ENCODE measurements around the gene ST6GALNAC5.
"Not testable (repeated sequence)": the region's sequence is repeated elsewhere in the genome, so short reads cannot be mapped to it uniquely, and the experiment has no call there.

ST6GALNAC5 gene

DNA sequence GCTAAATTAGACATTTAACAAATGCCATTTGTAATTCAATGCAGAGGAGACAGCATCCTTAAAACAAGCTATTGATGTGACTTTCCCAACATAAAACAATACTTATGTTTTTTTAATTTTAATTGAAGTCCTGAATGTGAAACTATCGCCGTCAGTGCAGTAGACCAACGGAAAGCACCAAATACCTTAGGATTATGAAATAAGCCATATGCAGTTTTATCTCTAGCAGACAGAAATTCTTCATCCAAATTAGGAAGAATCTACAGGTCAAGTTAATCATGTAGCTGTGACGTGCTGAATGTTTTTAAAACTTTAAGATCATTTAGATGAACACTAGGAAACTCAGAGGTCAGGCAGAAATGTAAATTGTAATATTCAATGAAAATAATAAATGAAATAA lies 714 bp upstream of the ST6GALNAC5 start:
- no peak for DNase-seq (ENCODE audit: low read depth)

DNA sequence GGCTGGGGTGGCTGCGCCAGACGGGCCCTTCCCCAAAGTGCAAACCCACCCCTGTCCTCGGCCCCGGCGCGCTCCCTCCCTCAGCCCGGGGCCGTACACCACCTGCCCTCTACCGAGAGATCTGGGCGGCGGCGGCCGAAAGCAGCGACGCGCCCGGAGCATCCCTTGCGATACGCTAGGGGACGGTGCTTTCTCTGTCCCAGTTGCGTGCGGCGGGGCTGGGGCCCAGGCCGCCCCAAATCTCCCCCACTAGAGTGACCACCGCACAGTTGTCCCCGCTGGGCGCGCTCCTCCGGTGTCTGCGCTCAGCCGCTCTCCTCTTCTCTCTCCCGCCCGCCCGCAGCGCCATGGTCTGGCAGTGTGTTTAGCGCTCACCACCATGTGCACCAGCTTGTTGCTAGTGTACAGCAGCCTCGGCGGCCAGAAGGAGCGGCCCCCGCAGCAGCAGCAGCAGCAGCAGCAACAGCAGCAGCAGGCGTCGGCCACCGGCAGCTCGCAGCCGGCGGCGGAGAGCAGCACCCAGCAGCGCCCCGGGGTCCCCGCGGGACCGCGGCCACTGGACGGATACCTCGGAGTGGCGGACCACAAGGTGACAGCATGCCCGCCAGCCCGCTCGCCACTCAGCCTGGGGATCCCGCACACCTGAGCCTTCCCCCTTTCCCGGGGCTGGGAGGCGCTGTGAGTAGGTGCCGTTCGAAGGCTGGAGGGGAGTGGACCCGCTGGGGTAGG lies 1.0 kb downstream of the ST6GALNAC5 start:
- DNase-seq (ENCODE audit: low read depth): no peak

DNA sequence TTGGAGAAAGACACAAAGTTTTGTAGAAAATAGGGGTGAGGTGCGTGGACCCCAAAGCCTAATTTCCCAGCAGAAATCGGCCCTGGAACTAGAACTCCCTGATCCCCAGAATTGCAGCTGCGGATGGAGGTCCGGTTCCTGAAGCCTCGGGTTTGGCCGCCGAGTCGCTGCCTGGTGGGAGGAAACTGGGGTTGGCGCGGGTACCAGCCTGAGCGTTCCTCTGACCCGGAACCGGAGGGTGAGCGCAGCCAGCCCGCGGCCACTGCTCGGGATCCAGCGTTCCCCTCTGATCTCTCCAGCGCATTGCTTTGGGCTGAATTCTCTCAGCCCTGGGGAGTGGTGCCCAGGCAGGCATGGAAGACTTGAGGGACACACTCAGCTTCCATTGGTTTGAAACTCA lies 1.6 kb downstream of the ST6GALNAC5 start:
- no peak for DNase-seq (ENCODE audit: low read depth)

DNA sequence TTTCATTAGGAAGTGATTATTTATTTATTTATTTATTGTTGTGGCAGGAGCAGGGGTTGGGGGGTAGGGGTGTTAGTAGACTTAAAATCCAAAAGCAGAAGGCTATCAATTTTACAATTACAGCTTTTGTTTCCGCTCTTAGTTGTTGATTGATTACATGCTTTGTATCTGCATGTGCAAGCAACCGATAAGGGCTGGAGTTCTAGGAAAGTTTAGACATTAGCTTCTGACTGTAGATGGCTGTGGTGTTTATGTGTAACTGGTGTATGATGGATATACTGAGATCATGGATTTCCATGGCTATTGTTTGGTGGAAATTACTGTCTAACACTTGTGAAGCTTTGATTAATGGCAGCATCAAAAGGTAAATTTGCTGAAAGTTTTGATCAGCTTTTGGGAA lies 2.8 kb downstream of the ST6GALNAC5 start:
- DNase-seq (ENCODE audit: low read depth): no peak

DNA sequence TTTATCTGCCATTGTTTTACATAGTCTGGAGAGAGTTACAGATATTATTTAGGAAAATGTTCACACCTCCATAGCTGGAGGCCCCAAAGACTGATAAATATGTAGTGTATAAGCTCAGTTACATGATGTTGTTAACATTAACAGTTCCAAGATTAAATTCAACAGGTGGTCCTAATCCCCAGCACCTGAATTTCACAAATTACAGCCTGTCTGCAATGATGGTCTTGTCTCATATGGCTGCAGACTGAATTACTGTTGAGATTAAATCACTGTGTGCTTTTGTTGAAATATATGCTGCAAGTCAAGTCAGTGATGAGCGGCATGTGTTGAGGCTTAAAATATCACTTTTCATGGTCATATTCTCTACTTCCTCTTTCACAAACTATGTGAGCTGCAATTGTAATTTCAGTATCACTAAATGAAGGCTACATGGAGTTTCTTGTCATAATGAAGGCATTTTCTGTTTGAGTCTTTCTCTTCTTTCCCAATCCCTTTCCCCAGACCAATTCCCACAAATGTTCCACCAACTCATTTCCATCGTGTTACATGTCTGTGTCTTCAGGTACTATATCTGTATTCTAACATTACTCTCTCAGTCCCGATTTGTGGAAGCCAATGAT lies 4.2 kb downstream of the ST6GALNAC5 start:
- DNase-seq (ENCODE audit: low read depth): no peak

DNA sequence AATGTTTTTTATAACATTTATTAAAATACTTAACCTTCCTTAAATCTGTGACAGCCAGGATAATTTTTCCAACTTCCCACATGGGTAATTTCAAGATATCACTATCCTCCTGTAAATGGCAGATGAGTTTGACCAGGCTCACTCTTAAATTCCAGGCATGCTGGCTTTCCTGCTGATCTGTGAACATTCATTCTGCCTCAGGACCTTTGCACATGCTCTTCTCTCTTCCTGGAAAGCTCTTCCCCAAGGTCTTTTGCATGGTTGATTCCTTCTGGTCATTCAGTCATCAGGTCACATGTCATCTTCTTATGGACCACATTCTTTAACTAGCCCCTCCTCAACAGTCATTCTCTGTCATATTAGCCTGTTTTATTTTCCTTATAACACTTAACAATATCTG lies 5.7 kb downstream of the ST6GALNAC5 start:
- no peak for DNase-seq (ENCODE audit: low read depth)

DNA sequence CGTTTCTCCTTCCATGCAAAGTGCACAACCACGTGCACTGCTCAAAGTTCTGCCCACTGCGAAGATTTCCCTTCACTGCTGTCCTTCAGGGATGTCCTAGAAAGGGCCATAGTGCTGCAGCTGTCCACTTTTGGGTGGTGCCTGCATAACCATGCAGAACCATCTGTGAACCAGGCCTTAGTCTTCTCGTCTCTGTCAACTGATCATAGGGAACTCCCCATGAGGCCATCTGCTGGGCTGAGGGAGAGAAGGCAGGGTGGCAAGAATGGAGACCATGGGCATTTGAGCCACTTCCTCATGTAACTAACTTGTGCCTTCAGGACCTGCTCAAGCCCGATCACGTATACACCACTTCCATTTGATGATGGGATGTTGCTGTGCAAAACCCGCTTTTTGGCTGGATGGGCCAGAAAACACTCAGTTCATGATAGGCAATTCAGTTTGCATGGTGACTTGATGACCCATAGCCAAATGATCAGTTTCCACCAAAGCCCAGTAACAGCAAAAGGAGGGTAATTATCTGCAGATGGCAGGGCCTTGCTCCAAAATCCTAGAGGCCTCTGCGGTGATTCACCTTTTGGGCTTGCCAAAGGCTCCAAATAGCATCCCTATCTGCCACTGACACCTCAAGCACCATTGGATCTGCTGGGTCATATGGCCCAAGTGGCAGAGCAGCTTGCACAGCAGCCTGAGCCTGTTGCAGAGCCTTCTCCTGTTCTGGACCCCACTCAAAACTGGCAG lies 9.5 kb downstream of the ST6GALNAC5 start:
- no peak for DNase-seq (ENCODE audit: low read depth)

DNA sequence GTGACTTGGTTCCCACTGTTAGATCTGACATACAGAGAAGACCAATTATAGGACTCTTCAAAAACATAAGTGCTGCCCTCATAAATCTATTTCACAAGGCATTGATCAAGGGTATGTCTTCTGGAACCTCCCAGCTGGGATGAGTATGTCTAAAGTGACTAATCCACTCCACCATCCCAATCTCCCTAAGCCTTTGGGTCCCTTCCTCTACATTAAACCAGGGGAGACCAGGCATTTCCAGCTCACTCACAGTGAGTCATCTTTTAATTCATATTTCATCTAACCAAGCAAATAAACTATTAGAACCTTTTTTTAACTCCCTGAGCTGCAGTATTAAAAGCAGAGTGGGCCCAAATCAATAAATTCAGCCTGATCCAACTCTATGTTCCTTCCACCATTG lies 11.7 kb downstream of the ST6GALNAC5 start:
- not testable (repeated sequence) for DNase-seq (ENCODE audit: low read depth)

DNA sequence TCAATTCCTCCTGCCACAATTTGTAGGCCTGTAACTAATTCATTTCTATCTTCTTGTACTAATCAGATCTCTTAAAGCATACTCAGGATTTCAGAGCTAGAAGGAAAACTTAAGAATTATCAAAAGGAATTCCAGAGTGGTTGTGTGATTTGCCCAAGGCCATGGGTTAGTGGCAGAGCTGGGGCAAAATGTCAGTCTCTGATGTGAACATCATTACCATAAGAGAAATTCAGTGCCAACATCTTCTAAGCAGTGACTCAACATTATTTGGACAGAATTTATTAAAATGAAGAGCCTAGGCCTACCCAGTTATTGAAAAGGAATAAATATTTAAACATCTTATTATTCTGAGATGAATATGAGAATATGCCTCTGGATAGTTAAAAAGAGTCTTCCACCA lies 14.5 kb downstream of the ST6GALNAC5 start:
- DNase-seq (ENCODE audit: low read depth): no peak

DNA sequence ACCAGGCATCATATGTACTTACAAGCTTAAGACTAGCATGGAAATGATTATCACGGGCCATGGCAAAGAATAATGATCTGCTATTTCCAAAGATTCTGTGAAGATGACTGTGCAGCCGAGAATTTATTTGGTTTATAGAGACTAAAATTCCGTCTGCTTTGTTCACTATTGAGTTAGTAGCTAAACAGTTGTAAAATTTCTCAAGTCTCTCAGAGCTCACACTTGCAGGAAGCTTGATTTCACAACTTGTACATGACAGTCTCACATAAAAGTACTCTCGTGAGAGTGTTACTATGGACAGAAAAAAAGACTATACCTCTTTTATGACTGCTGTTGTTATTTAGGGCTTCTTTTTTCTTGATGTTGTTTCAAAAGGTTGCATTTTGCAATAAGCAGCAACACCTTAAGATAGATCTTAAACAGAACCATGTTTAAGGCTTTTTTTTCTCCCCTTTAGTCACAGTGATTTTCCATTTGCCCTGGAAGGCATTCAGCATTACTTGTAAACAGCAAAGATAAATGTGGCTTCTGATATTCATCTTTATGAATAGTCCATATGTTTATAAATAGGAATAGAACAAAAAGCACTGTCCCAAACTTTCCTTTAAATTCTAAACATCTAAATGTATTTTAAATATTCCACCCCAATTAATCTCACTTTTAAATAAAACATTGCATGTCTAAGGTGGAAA lies 24.8 kb downstream of the ST6GALNAC5 start:
- no peak for DNase-seq (ENCODE audit: low read depth)

DNA sequence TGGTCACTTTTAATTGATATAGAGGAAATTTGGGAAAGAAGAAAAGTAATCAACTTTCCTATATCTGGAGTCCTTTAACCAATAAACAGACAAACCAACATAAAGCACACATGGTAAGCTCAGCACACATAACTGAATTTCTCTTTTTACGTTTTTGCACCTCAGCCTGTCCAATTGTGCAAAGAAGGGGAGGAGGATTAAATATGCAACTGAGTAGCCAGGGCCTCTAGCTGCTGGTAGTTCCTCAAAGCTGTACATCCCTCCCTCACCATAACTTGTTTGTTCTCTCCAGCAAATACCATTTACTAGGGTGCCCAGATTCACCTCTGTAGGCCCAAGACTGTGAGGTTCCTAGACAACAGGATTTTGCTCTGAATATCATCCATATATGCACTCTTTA lies 25.4 kb downstream of the ST6GALNAC5 start:
- DNase-seq (ENCODE audit: low read depth): no peak

DNA sequence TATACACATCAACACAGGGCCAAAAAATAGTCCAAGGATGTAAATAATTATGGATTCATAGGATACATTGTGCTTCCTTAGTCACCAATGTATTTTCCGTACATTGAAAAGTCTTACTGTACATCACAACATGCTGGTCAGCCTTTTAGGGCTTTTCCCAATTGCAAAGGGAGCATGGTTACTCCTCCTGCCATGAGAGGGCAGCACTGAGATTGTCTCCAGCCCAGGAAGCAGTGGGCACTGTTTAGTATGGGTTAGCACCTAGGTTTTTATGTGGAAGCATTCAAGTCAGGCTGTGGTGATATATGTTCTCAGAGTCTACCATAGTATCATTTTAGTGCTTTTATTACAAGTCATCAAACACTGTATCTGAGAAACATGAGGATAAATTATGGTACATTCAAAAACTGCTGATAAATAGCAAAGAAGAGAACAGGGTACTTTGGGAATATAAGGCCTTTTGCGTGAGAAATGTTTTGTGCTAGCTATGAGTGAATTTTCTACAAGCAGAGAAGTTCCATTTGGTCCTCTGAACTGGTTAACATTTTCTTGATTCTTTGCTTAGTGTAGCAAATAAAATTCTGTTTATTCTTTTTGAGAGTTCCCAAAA lies 34.0 kb downstream of the ST6GALNAC5 start:
- DNase-seq (ENCODE audit: low read depth): peak; percentile 20

DNA sequence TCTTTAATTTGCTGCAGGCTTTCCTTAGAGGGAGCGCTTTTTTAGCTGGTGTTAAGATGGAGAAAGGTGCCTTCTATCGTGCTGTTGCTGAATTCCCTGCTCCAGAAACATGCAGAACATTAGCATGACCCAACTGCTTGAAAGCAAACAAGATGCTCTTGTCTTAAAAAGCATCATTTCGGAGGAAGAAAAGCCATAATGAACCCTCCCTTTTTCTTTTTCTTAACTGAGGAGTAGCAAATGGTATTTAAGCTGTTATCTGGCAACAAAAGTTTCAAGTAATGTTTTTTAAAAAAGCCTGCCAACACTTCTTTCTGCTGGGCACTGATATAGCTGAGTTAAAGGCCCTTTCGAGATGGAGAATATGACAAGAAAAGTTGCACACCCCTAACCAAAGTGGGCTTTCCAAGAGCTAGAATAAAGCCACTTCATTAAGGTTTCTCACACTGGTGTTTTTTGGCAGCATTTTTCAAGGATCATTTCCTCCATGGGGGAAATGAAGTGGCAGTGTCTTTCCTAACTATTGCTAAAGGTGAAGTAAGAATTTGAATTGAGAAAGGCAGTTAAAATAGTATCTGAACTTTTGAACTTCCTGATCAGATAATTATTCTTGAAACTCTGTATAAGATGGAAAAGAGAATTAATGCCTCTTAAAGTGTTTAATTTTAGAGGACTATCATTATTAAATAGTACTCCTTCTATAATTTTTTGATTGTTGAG lies 38.8 kb downstream of the ST6GALNAC5 start:
- DNase-seq (ENCODE audit: low read depth): no peak

DNA sequence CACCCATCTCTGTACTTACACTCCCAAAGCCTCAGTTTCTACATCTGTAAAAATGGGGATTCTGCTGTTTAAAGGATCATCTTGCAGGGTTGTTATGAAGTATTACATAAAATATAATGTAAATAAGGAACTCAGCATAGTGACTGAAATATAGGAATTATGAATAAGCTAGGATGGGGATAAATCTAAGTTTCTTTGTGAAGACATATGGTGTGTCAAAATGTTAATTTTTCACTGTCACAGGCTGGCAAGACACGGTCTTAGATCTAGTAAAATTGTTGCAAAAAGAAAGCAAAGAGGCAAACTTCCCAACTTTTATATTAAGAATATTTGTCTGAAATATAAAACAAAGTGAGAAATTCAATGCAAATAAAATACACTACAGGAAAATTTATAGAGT lies 42.0 kb downstream of the ST6GALNAC5 start:
- no peak for DNase-seq (ENCODE audit: low read depth)

DNA sequence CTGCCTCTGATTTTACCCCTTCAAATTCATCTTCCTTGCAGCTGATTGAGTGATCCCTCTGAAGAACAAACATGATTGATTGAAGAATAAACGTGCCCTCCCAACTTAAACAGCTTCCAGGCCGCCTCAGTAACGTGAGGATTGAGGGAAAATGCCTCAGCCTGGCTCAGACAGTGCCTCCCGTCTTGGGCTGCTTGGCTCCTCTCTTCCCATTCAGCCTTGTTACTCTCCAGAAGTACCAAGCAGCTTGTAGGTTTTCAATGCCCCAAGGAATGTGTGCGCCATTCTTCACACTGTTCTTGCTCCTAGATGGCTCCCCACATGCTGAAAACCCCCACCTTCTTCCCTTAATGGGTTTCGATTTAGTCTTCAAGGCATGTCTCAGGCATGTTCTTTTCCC lies 51.8 kb downstream of the ST6GALNAC5 start:
- no peak for DNase-seq (ENCODE audit: low read depth)

DNA sequence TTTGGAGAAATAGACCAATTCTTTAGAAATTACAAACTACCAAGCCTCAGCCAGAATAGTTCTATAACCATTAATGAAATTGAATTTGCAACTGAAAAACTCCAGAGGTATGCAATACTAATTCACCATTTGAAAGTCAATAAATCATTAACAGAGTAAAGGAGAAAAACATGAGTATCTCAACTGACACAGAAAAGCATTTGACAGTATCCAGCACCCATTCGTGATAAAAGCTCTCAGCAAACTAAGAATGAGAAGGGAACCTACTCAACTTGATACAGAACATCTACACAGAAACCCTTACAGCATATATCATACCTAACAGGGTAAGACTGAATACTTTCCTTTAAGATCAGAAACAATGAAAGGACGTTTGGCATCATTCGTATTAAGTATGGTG lies 54.3 kb downstream of the ST6GALNAC5 start:
- no peak for DNase-seq (ENCODE audit: low read depth)

DNA sequence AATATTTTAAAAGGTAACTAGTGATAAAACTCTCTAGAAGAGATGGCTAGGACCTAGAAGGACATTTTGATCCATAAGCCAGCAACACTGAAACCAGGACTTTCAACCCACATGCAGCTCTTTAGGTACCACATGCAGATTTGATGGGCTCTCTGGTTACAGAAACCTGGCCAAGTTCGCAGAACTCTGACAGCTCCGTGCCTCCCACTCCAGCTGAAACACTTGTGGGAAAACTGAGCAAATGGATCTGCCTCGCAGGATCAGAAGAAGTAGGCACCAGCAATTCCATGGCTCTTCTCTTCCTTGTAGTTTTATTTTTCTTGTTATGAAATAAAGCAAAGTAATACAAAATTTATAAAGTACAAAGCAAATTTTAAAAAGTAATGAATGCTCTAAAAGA lies 58.5 kb downstream of the ST6GALNAC5 start:
- DNase-seq (ENCODE audit: low read depth): no peak

DNA sequence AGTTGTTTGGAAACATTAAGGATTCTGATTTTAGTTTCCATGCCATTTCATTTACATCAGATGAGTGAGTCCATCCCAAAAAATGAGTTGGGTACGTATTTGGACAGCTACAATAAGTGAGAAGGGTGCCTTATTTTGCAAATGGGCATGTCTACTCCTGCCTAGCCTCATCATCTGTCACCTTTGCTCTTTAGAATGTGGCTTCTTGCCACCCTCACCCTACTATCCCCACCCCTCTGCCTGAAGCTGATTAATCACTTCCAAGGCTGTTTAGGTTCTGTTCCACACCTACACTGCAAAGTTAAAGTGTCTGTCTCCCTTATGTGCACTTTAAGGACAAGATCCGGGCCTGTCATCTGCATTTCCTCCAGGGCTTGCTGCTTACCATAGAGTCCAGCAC lies 61.2 kb downstream of the ST6GALNAC5 start:
- DNase-seq (ENCODE audit: low read depth): no peak

DNA sequence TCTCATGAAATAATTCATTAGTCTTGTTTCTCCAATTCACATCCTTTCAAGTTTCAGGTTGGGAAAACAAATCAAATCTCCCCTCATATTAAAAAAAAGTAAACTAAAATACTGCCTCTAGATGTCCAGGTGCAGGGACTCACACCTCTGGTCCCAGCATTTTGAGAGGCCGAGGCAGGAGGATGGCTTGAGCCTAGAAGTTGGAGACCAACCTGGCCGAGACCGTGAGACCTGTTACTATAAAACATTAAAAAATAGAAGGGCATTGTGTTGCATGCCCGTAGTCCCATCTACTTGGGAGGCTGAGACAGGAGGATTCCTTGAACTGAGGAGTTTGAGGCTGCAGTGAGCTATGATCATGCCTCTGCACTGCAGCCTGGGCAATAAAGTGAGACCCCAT lies 61.9 kb downstream of the ST6GALNAC5 start:
- DNase-seq (ENCODE audit: low read depth): no peak

DNA sequence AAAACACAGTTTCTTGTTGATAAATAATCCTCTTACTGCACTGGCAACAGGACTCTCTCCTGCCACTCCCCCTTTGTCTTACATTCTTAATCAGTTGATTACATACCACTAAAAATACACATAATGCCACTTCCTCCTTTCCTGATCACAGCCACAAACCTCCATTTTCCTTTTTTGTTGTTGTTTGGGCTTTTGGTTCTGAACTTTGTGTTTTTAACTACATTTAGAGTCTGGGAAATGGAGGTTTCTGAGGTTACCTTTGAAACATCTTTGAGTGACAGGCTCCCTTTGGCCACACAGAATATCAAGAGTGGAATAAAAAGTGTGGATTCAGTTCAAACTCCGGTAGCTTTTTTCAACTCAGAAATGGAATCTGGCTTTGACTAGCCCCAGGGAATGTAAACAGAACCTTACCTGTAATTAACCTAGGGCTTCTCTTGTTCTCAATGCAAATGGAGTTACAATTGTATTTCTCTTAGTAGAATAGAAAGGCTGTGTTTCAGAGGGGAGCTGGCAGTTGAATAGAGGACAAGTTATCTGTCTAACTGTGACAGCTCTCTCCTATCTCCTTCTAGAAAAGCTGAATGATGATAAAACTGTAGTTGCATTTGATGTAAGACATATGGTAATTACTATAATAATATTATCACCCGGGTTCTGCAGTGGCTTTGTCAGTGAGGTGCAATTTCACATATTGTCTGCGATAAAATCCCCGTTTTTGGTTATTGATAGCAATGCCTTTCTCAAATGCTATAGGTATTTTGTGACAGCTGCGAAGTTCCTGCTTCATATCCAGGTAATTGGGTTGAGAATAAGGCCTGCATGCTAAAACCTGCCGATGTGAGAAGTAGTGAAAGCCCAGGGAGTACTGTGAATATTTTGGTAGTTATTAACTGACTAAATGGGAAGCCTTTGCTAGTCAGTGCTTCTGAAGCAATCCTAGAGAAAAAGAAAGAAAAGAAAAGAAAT lies 66.9 kb downstream of the ST6GALNAC5 start:
- no peak for DNase-seq (ENCODE audit: low read depth)

Measured in non-pigmented ciliary epithelial cell (primary cell).